PC-3 (cell line): ENCODE data around the gene SECISBP2L. TPM values are rescaled to one million over a fixed set of nuclear protein-coding genes. Genes with fewer than 3 reads are reported as not detected.
"Not testable (repeated sequence)": the region's sequence is repeated elsewhere in the genome, so short reads cannot be mapped to it uniquely, and the experiment has no call there.

Source experiments
- ATAC-seq: fragments of 200-7000 bp; cut with Tn5 transposase; 2 replicates; pipeline ENCODE4 v1.9.1; 2020; ENCODE audit warnings: mild to moderate bottlenecking, moderate library complexity
- BruUV-seq: library from RNA; stranded (reverse); fragments of 400-500 nt; replicated peaks from 2 replicates; lab custom pipeline; 2021; lab: Mats Ljungman, UMichigan
- CTCF ChIA-PET: fragments of 300-600 bp; sonication (Branson Sonifier 250); formaldehyde crosslinking; loops from one replicate; lab custom pipeline; 2022; ENCODE audit warnings: antibody characterized with exemption; lab: Charles Lee
- POLR2A ChIA-PET: fragments of 300-600 bp; sonication (Branson Sonifier 250); formaldehyde crosslinking; loops from one replicate; lab custom pipeline; 2022; ENCODE audit warnings: antibody characterized with exemption; ENCODE audit not compliant: unreplicated experiment; lab: Charles Lee
- DNase-seq: peaks from one replicate; pipeline ENCODE4 v3.0.0-alpha.2; 2015
- H2AFZ ChIP-seq: fragments of 300-600 bp; sonication (generic); 2 replicates; pipeline ENCODE4 v1.6.0; 2016; ENCODE audit warnings: antibody characterized with exemption, low read length
- H3F3A ChIP-seq: fragments of 300-600 bp; sonication (generic); one replicate; pipeline ENCODE4 v1.6.0; 2017; ENCODE audit warnings: antibody characterized with exemption, low read length, control low read depth, mild to moderate bottlenecking; ENCODE audit not compliant: unreplicated experiment
- H3K27ac ChIP-seq: fragments of 300-600 bp; sonication (generic); 2 replicates; pipeline ENCODE4 v1.5.1; 2016; ENCODE audit warnings: mild to moderate bottlenecking, low read length
- H3K27me3 ChIP-seq: fragments of 300-600 bp; sonication (generic); 2 replicates; pipeline ENCODE4 v1.6.1; 2016; ENCODE audit warnings: low read length, mixed read lengths
- H3K36me3 ChIP-seq: fragments of 300-600 bp; sonication (generic); 2 replicates; pipeline ENCODE4 v1.6.1; 2016; ENCODE audit warnings: low read depth, mixed run types, low read length, mixed read lengths
- H3K4me1 ChIP-seq: fragments of 300-600 bp; sonication (generic); 2 replicates; pipeline ENCODE4 v1.5.1; 2016; ENCODE audit warnings: low read length; ENCODE audit not compliant: insufficient read depth
- H3K4me2 ChIP-seq: fragments of 300-600 bp; sonication (generic); 2 replicates; pipeline ENCODE4 v1.6.0; 2016; ENCODE audit warnings: low read length
- H3K4me3 ChIP-seq: fragments of 300-600 bp; sonication (generic); 2 replicates; pipeline ENCODE4 v1.5.1; 2016; ENCODE audit warnings: mild to moderate bottlenecking, low read length, mixed read lengths
- H3K79me2 ChIP-seq: fragments of 300-600 bp; sonication (generic); 2 replicates; pipeline ENCODE4 v1.6.1; 2017; ENCODE audit warnings: low read length, mixed read lengths
- H3K9ac ChIP-seq: fragments of 300-600 bp; sonication (generic); 2 replicates; pipeline ENCODE4 v1.6.0; 2016; ENCODE audit warnings: mild to moderate bottlenecking, low read length
- H3K9me2 ChIP-seq: fragments of 300-600 bp; sonication (generic); replicated peaks from 2 replicates; pipeline ENCODE4 v1.6.1; 2016; ENCODE audit warnings: mixed run types, low read length, mixed read lengths
- H3K9me3 ChIP-seq: fragments of 300-600 bp; sonication (generic); 2 replicates; pipeline ENCODE4 v1.6.1; 2016; ENCODE audit warnings: low read length, mixed read lengths
- H4K20me1 ChIP-seq: fragments of 300-600 bp; sonication (generic); 2 replicates; pipeline ENCODE4 v1.6.1; 2016; ENCODE audit warnings: low read length, mixed read lengths
- EZH2 ChIP-seq: fragments of 300-600 bp; sonication (generic); IDR thresholded peaks from one replicate; pipeline ENCODE4 v1.6.1; 2017; ENCODE audit warnings: antibody characterized with exemption, mild to moderate bottlenecking, low read length; ENCODE audit not compliant: unreplicated experiment
- EZH2phosphoT487 ChIP-seq: fragments of 300-600 bp; sonication (generic); IDR thresholded peaks from 2 replicates; pipeline ENCODE4 v1.6.1; 2018; ENCODE audit warnings: mild to moderate bottlenecking, antibody characterized with exemption, low read length, borderline replicate concordance
- intact Hi-C: fragments of 100-400 bp; cut with micrococcal nuclease; formaldehyde crosslinking; loops from 2 replicates; pipeline ENCODE4 v1.9.0; 2023
- total RNA-seq: library from RNA; depleted of rRNA; stranded (reverse); fragments of >200 nt; gene quantifications from 2 replicates; pipeline ENCODE4 v1.2.3, GENCODE V29; 2014
- TF ChIP-seq, protein P1 (sequence below): fragments of 300-600 bp; sonication (generic); conservative IDR thresholded peaks from 2 replicates; pipeline ENCODE4 v1.5.1; 2017; ENCODE audit warnings: antibody characterized with exemption, low read depth, mild to moderate bottlenecking, low read length

SECISBP2L gene
- total RNA-seq, 1 experiment from 2014 or later: 18.6 TPM

GRCh38 chr15:49082960-49083359, 36.7 kb upstream of the SECISBP2L start:
- no peaks in the 10 kb centered on the region for H3K27me3 ChIP-seq
- no peaks in the 10 kb centered on the region for H3K4me1 ChIP-seq
- no peaks in the 10 kb centered on the region for H3F3A ChIP-seq
- DNase-seq (no peak), ATAC-seq (no peak)
- no peak overlapping the region for H2AFZ ChIP-seq
- H3K27ac ChIP-seq: no peak overlapping the region
- no peak overlapping the region for H3K9ac ChIP-seq
- POLR2A ChIA-PET: no interaction called here
- H3K9me2 ChIP-seq: no peaks in the 10 kb centered on the region
- intact Hi-C loops: no loop called here
- no TSS peak for BruUV-seq
- no peaks in the 10 kb centered on the region for H4K20me1 ChIP-seq
- no peak overlapping the region for H3K4me2 ChIP-seq
- H3K9me3 ChIP-seq: no peaks in the 10 kb centered on the region
- H3K79me2 ChIP-seq: no peaks in the 10 kb centered on the region
- H3K36me3 ChIP-seq: no peaks in the 10 kb centered on the region
- no peak overlapping the region for H3K4me3 ChIP-seq
- CTCF ChIA-PET: no interaction called here
- TF ChIP-seq, protein P1, sequence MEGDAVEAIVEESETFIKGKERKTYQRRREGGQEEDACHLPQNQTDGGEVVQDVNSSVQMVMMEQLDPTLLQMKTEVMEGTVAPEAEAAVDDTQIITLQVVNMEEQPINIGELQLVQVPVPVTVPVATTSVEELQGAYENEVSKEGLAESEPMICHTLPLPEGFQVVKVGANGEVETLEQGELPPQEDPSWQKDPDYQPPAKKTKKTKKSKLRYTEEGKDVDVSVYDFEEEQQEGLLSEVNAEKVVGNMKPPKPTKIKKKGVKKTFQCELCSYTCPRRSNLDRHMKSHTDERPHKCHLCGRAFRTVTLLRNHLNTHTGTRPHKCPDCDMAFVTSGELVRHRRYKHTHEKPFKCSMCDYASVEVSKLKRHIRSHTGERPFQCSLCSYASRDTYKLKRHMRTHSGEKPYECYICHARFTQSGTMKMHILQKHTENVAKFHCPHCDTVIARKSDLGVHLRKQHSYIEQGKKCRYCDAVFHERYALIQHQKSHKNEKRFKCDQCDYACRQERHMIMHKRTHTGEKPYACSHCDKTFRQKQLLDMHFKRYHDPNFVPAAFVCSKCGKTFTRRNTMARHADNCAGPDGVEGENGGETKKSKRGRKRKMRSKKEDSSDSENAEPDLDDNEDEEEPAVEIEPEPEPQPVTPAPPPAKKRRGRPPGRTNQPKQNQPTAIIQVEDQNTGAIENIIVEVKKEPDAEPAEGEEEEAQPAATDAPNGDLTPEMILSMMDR: no peak
- no peak for TF ChIP-seq EZH2
- no peak for TF ChIP-seq EZH2phosphoT487

DNA sequence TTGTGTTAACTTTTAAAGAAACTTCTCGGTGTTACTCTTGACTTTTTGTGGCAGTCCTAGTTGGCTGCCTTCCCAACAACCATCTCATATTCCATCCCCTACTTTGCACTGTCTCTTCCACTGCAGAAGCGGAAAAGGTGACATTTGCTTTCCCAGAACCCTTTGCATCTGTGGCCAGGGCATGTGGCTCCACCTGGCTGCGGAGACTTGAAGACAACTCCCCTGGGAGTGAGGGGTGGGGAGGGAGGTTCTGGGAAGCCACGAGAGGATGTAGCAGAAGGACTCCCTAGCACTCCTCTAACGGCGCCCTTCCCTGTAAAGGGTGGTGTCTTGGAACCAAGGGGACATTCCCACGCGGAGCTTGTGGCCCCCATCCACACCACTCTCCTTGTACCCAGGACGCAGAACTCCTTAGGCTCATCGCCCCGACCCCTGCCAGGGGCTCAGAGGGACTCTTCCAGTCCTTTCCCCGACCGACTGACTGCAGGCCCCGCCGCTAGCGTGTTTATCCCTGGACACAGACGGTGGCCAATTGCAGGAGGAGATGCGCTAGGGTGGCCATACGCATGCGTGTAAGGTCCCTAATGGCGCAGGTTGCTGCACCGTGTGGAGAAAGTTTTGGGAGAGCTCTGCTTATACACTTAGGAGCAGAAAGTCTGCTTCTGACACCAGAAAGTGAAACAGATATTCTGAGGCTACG, 33.2 kb upstream of the SECISBP2L start:
- no peak overlapping the region for H2AFZ ChIP-seq
- DNase-seq (no peak), ATAC-seq (no peak)
- H3K9me3 ChIP-seq: no peaks in the 10 kb centered on the region
- no peak overlapping the region for H3K9ac ChIP-seq
- H3F3A ChIP-seq: no peaks in the 10 kb centered on the region
- BruUV-seq: no TSS peak
- H3K27me3 ChIP-seq: no peaks in the 10 kb centered on the region
- no peaks in the 10 kb centered on the region for H3K9me2 ChIP-seq
- ChIA-PET CTCF (no interaction called here), POLR2A (no interaction called here)
- H3K36me3 ChIP-seq: no peaks in the 10 kb centered on the region
- H4K20me1 ChIP-seq: no peaks in the 10 kb centered on the region
- H3K4me1 ChIP-seq: no peaks in the 10 kb centered on the region
- no peaks in the 10 kb centered on the region for H3K79me2 ChIP-seq
- intact Hi-C loops: no loop called here
- TF ChIP-seq, protein P1: no peak
- no peak for TF ChIP-seq EZH2
- TF ChIP-seq EZH2phosphoT487: no peak
- no peak overlapping the region for H3K4me3 ChIP-seq
- H3K4me2 ChIP-seq: no peak overlapping the region
- H3K27ac ChIP-seq: no peak overlapping the region

GRCh38 chr15:49075881-49076280, 29.6 kb upstream of the SECISBP2L start:
- no peaks in the 10 kb centered on the region for H3K9me2 ChIP-seq
- H3K36me3 ChIP-seq: no peaks in the 10 kb centered on the region
- intact Hi-C loops: no loop called here
- no peaks in the 10 kb centered on the region for H3F3A ChIP-seq
- no peaks in the 10 kb centered on the region for H3K9me3 ChIP-seq
- H3K79me2 ChIP-seq: no peaks in the 10 kb centered on the region
- no peak overlapping the region for H3K9ac ChIP-seq
- no peak overlapping the region for H3K4me3 ChIP-seq
- CTCF ChIA-PET: no interaction called here
- TF ChIP-seq EZH2 (no peak), EZH2phosphoT487 (no peak)
- TF ChIP-seq, protein P1: no peak
- H3K27ac ChIP-seq: no peak overlapping the region
- no peaks in the 10 kb centered on the region for H3K4me1 ChIP-seq
- POLR2A ChIA-PET: no interaction called here
- no peak for DNase-seq
- no TSS peak for BruUV-seq
- H4K20me1 ChIP-seq: no peaks in the 10 kb centered on the region
- ATAC-seq: no peak
- no peaks in the 10 kb centered on the region for H3K27me3 ChIP-seq
- no peak overlapping the region for H2AFZ ChIP-seq
- H3K4me2 ChIP-seq: no peak overlapping the region

DNA sequence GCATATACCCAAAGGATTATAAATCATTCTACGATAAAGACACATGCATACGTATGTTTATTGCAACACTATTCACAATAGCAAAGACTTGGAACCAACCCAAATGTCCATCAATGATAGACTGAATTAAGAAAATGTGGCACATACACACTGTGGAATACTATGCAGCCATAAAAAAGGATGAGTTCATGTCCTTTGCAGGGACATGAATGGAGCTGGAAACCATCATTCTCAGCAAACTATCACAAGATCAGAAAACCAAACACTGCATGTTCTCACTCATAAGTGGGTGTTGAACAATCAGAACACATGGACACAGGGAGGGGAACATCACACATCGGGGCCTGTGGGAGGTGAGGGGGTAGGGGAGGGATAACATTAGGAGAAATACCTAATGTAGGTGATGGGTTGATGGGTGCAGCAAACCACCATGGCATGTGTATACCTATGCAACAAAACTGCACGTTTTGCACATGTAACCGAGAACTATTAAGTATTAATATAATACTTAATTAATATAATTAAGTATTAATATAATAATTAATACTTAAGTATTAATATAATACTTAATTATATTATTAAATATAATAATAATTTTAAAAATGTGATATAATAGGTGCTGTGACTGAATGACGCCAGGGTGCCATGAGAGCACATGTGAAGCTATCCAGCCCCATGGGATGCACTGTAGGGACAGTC, 28.5 kb upstream of the SECISBP2L start:
- ATAC-seq, intact Hi-C loops, H2AFZ ChIP-seq, H3K4me1 ChIP-seq, H3F3A ChIP-seq, H3K27me3 ChIP-seq, H4K20me1 ChIP-seq, H3K79me2 ChIP-seq, H3K9ac ChIP-seq, H3K4me2 ChIP-seq, H3K4me3 ChIP-seq, CTCF ChIA-PET, BruUV-seq, POLR2A ChIA-PET, H3K9me3 ChIP-seq, H3K27ac ChIP-seq, DNase-seq, H3K9me2 ChIP-seq, H3K36me3 ChIP-seq: not testable (repeated sequence)
